Raji (cell line): Measurements from ENCODE around the gene DLG1.

Source experiments
- POLR2A ChIP-seq: IDR thresholded peaks from 2 replicates; pipeline ENCODE4 v1.6.1; 2011; ENCODE audit warnings: low read depth, low read length, control low read depth; ENCODE audit not compliant: insufficient read depth

DLG1 gene

GRCh38 chr3:197144188-197144587 is 154.2 kb downstream of the DLG1 start:
- TF ChIP-seq POLR2A, result no peak

- TF ChIP-seq POLR2A, result no peak
Observed at GRCh38 chr3:197139586-197139985, 158.8 kb downstream of the DLG1 start.

- no peak for TF ChIP-seq POLR2A
Observed at GRCh38 chr3:197137751-197138150, 160.7 kb downstream of the DLG1 start.

GRCh38 chr3:197136744-197137143 is 161.7 kb downstream of the DLG1 start:
- TF ChIP-seq POLR2A, result no peak

- no peak for TF ChIP-seq POLR2A
Observed at GRCh38 chr3:197135212-197135611, 163.2 kb downstream of the DLG1 start.

GRCh38 chr3:197132916-197133530 is 165.4 kb downstream of the DLG1 start:
- no peak for TF ChIP-seq POLR2A

GRCh38 chr3:197125636-197126035 is 172.8 kb downstream of the DLG1 start:
- TF ChIP-seq POLR2A, result no peak

- no peak for TF ChIP-seq POLR2A
Observed at GRCh38 chr3:197124713-197125112, 173.7 kb downstream of the DLG1 start.

- no peak for TF ChIP-seq POLR2A
Observed at GRCh38 chr3:197122394-197122793, 176.0 kb downstream of the DLG1 start.

- TF ChIP-seq POLR2A, result no peak
Observed at GRCh38 chr3:197117114-197117513, 181.3 kb downstream of the DLG1 start.

- no peak for TF ChIP-seq POLR2A
Observed at GRCh38 chr3:197114007-197114406, 184.4 kb downstream of the DLG1 start.

GRCh38 chr3:197111685-197112084 is 186.7 kb downstream of the DLG1 start:
- no peak for TF ChIP-seq POLR2A

- TF ChIP-seq POLR2A, result no peak
Observed at GRCh38 chr3:197105786-197106185, 192.6 kb downstream of the DLG1 start.

- no peak for TF ChIP-seq POLR2A
Observed at GRCh38 chr3:197104738-197105137, 193.7 kb downstream of the DLG1 start.

- TF ChIP-seq POLR2A, result no peak
Observed at GRCh38 chr3:197103766-197104165, 194.6 kb downstream of the DLG1 start.

GRCh38 chr3:197093871-197094270 is 204.5 kb downstream of the DLG1 start:
- TF ChIP-seq POLR2A, result no peak

- TF ChIP-seq POLR2A, result no peak
Observed at GRCh38 chr3:197088370-197088769, 210.0 kb downstream of the DLG1 start.
